T-helper 2 cell treated with Interferon-gamma antibody and Interleukin-4, amounts not matched to agents 100 ng/mL and 5 ng/mL, for 36 hours (primary cell): ENCODE data around the gene ANTXR2. TPM values are rescaled to one million over a fixed set of nuclear protein-coding genes. Genes with fewer than 3 reads are reported as not detected.
"Not testable (repeated sequence)": the region's sequence is repeated elsewhere in the genome, so short reads cannot be mapped to it uniquely, and the experiment has no call there.

Source experiments
- intact Hi-C: fragments of 100-400 bp; cut with micrococcal nuclease; formaldehyde crosslinking; loops from one replicate; pipeline ENCODE4 v1.15.1; 2023
- total RNA-seq: library from RNA; stranded (reverse); gene quantifications from 2 replicates; pipeline ENCODE4 v1.2.3, GENCODE V29; 2022

The ANTXR2 gene
- total RNA-seq, 1 donor from 2014 or later: 26.5 TPM

GRCh38 chr4:79998201-79998600 is 74.8 kb downstream of the ANTXR2 start:
- intact Hi-C loops: no loop called here

GRCh38 chr4:79996851-79997250 is 76.2 kb downstream of the ANTXR2 start:
- intact Hi-C loops: no loop called here

GRCh38 chr4:79993476-79993875 is 79.6 kb downstream of the ANTXR2 start:
- intact Hi-C loops: no loop called here

DNA sequence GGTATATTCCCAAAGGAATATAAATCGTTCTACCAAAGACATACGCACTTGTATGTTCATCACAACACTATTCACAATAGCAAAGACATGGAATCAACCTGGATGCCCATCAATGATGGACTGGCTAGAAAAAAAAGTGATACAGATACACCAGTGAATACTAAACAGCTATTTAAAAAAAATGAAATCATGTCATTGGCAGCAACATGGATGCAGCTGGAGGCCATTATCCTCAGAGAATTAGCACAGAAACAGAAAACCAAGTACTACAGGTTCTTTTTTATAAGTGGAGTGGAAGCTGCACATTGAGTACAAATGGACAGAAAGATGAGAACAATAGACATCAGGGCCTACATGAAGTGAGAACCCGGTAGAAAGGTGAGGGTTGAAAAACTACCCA is 81.4 kb downstream of the ANTXR2 start:
- intact Hi-C loops: no loop called here

GRCh38 chr4:79991100-79991499 is 81.9 kb downstream of the ANTXR2 start:
- intact Hi-C loops: not testable (repeated sequence)

DNA sequence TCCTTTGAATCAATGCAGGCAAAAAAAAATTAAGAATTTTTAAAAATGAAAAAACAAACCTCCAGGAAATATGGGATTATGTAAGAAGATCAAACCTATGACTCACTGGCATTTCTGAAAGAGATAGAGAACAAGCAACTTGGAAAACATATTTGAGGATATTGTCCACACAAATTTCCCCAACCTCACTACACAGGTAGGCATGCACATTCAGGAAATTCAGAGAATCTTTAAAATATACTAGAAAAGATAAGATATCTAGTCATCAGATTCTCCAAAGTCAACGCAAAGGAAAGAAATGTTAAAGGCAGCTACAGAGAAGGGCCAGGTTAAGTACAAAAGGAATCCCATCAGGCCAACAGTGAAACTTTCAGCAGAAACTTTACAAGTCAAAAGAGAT is 85.6 kb downstream of the ANTXR2 start:
- intact Hi-C loops: no loop called here

- intact Hi-C loops: no loop called here
Observed at GRCh38 chr4:79983431-79983830, 89.6 kb downstream of the ANTXR2 start.

- intact Hi-C loops: no loop called here
Observed at GRCh38 chr4:79982601-79983322, 90.3 kb downstream of the ANTXR2 start.

DNA sequence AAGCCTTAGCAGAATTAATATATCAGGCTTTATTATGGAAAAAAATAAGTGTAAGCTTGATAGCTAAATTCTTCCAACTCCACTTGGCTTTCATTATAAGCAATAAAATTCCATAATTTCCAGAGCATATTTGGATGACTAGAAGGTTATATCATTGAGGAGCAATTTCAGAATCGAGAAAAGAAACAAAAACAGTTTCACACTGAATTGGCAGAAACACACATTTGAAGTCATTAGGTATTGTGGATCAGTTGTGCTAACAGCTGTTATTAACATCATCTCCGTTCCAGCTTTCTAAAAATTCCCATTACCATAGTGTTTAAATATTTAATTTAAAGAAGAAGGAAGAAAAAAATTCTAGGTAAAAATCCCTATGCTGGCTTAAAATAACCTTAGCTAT is 92.6 kb downstream of the ANTXR2 start:
- intact Hi-C loops: no loop called here

DNA sequence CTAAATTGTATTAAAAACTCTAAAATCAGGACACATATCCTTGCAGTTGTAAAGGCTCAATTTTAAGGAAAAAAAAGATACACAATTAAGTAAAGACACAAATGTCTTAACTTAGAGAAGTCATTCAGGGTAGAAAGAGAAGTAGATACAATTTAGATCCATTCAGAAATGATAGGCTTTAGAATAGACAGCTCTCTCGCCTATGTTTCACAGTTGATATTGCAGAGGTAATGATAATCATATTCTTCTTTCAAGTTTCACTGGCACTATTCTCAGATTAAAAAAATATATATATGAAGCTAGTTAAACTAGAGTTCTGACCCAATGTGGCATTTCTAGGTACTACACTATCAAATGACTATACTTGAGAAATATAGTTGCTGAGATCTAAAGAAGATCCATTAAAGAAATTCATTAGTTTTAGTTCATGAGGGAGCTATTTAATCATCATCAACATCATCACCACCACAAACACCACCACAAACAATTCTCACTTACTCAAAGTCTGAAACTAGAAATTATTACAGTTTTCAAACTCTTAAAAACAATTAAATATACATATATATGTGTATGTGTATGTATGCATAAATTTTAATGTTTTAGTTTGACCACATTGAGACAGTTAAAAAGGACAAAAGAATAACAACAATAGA is 93.1 kb downstream of the ANTXR2 start:
- intact Hi-C loops: no loop called here

DNA sequence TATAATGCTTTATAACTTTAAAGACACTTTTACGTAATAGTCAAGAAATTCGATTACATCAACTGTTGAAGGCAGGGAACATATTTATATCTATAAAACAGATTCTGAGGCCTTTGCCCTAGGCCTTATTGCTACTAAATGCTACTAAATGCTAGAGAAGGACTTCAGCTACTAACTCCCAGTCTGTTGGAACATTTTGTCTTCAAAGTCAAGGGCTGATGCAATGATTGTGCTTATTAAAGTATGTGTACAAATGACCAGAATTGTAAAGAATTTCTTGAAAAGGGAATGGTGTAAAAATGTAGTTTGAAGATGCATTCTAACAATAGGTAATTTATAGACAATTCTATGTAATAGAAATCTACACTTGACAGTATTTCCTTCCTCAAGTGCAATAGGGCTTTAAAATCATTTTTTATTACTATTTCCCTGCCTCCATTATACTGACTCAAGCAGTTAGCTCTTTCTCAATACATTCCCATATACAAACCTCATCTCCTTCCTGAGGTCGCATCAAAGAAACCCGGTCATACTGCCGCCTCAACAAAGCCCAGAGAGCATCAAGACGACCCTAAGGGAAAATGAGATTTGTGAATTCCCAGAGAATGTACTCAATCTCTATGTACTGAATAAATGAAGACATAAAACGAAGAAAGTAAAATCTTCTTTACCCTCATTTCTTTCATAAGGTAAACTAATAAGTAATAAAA is 95.7 kb downstream of the ANTXR2 start:
- intact Hi-C loops: no loop called here

GRCh38 chr4:79964400-79965211 is 108.4 kb downstream of the ANTXR2 start:
- intact Hi-C loops: no loop called here

DNA sequence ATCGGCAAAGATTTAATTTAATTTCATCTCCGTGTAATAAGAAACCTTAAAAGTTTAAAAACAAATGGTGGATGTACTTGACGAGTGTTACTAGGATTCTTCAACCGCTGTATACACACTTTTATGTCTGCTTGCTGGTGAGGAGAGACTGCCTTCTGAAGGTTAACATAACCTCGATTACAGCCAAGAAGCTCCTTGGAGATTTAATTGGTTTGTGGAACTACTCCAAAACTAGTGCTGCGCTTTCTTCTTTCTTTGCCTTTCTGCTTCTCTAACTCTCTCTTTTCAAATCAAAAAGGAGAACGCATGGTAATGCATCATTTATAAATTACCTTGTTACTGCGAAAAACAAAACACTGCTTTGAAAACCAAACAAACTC is 109.0 kb downstream of the ANTXR2 start:
- intact Hi-C loops: no loop called here

DNA sequence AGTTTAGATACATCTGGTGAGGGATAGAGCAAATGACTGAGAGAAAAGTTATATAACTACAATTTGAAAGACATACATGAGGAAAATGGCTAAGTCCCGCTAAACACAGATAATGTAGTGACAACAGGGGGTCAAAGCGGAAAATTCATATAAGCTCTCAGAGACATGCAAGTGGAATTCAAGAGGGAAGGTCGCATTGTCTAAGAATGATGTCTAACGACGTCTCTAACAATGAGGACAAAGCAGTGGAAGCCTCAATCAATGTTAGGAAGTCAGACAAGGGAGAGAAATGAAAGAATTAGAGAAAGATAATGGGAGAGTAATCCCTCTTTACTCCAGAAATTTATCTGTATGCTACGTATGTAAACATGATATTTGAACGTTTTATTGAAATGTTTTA is 113.4 kb downstream of the ANTXR2 start:
- intact Hi-C loops: no loop called here

DNA sequence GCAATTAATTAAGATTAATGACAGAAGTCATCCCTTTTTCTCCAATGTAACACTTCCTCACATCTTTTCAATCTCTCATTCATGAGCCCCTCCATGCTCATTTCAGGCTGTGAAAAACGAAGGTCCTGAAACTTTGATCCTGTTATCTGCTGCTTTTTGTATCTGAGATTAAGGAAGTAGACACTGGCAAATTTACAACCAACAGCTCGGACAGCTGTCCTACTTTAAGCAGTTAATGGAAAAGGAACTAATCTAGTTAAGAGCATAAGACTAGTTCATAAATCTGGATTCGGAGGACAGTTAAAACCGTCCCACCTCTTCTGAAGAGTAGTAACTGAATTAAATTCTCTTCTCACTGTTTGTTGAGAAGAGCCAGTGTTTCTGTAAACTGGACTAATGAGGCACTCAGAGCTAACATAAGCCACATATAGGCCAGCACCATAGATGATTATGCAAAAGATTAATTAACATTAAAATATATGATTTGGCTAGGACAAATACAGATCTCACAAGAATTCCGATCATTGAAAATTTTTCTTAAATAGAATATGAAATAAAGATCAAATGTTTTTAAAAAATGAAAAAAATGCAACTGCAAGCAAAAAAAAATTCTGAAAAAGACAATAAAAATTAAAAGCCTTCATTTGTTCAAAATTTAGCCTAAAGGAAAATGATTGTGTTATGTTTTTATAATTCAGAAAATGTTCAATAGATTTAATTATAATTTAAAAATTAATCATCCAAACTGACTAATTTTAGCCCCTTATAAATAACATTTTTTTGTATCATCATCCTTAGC is 114.4 kb downstream of the ANTXR2 start:
- intact Hi-C loops: no loop called here

GRCh38 chr4:79949178-79949577 is 123.9 kb downstream of the ANTXR2 start:
- intact Hi-C loops: no loop called here

DNA sequence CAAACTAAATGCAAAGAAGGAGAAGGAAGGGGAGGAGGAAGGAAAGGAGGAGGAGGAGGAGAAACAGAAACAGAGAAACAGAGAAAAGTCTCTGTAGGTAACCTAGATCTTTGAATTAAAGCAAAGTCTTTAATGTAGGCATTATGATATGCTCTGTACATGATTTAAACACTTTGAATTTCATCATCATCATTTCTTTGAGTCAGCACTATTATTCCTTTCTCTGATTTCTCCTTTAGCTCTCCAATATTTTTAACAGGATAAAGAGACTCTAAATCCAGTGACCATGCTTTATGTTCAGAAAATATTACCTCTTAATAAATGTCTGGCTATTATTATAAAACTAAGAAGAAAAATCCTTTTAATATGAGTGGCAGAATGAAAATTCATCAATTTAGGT is 124.3 kb downstream of the ANTXR2 start:
- intact Hi-C loops: no loop called here

DNA sequence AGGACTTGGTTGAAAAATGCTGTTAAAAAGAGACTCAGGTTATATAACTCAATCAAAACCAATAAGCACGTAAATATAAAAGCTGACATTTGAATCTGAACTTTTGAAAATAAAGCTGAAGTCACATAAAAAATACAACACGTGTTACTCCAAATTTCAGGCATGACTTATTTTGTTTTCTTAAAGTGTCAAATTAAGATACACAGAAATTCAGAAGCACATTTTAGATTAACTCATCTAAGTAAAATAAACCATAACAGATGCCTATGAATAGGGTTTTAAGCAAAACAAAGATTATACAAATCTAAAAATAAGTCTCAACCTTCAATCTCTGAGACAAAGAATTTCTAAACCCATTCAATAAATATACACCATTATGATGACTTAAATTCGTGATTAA is 124.8 kb downstream of the ANTXR2 start:
- intact Hi-C loops: no loop called here

GRCh38 chr4:79947386-79947785 is 125.6 kb downstream of the ANTXR2 start:
- intact Hi-C loops: no loop called here

DNA sequence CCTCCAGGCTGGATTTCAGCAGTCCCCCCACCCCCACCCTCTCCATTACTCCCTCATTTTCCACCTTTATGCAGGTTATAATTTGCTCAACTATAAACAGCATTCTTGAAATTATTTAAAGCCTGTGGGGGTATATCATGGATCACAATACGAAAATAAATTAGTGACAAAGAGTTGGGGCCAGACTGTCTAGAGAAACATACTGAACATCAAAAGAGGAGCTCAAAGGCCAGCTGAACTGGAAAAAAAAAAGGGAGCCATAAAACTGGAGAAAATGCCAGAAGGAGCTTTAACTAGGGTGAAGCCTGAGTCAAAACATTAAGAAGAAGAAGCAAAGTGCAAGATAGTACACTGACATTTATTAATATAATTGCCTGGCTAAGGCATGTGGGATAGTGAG is 137.8 kb downstream of the ANTXR2 start:
- intact Hi-C loops: no loop called here

GRCh38 chr4:79934660-79935059 is 138.4 kb downstream of the ANTXR2 start:
- intact Hi-C loops: no loop called here
